GM19467 (cell line): ENCODE results near the gene POLA2.

Experiments
- ATAC-seq: cut with Tn5 transposase; IDR thresholded peaks from one replicate; pipeline ENCODE4 v1.9.1; 2021; ENCODE audit warnings: mild to moderate bottlenecking, moderate library complexity; ENCODE audit not compliant: unreplicated experiment

POLA2 gene

DNA sequence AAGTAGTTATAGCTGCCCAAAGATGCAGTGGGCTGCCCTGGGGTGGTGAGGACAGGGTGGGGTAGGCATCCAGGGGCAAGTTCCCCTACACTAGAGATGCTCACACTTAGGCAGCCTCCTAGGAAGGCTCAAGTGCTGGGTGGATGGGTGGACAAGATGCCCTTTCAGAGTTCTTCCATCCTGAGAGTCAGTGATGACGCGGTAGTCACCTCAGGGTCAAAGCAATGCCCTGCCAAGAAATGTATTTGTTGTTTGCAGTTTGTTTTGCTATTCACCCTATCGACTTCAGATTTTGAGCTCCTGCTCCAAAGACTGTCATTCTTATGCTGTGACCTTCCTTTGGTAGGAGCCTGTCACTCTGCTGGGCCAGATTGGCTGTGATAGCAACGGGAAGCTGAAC, 18.9 kb downstream of the POLA2 start:
- ATAC-seq, result no peak

DNA sequence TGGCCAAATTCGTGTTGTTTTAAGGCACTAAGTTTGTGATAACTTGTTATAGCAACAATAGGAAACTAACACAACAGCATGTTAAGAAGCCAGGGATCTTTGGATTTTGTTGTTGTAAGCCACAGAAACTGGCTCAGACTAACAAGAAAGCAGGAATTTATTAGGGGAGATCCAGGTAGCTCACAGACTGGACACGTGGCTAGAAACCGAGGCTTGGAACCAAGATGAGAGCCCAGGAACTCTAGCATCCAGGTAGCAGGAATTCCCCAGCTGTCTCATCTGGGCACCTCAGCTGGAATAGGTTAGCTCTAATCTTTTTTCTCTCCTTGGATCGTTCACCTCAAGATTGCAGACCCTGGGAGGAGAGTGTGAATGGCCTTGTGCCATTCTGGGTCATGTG, 24.9 kb downstream of the POLA2 start:
- ATAC-seq, result no peak

DNA sequence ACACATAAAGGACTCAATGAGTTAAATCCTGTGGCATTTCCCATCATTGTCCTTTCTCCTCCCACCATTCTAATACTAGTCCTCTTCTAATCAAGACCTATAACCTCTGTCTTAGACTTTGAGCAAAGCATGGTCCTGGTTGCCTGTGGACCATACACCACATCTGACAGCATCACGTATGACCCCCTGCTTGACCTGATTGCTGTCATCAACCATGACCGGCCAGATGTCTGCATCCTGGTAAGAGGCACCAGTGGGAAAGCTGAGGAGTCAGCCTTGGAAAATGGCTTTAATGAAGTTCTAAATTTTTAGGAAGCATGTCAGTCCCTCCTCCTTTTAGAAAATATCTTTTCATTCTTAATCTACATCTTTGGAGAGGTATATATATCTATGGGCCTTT, 25.8 kb downstream of the POLA2 start:
- no peak for ATAC-seq

DNA sequence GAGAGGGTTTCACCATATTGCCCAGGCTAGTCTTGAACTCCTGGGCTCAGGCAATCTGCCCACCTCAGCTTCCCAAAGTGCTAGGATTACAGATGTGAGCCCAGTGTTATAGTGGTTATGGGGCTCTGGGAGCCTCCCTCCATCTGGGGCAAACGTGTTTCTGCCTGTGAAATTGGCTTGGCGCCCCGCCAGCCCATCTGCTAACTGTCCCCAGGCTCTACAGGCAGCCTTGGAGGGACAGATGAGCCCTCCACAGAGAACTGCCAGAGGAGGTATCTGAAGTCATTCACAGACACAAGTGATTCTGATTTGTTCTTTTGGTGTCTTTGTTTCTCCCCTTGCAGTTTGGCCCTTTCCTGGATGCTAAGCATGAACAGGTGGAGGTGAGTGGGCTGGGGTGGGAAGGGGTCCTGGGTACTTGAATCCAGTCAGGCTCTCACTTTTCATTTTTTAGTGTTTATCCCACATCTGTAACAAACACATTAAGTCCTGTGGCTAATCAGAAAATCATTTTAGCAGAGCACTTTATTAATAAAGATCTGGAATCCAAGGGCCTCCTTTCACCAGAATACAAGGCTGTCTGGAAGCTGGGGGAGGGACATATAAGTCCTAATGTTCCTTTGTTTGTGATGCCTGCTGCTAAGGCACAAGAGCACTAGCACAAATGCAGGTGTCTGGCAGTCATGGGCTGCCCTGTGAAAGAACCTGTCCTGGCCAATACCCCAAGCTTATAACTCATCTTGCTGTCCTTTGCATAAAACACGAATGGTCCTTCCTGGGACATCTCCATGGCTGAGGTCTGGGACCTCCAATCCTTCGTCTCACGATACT, 27.2 kb downstream of the POLA2 start:
- no peak for ATAC-seq

DNA sequence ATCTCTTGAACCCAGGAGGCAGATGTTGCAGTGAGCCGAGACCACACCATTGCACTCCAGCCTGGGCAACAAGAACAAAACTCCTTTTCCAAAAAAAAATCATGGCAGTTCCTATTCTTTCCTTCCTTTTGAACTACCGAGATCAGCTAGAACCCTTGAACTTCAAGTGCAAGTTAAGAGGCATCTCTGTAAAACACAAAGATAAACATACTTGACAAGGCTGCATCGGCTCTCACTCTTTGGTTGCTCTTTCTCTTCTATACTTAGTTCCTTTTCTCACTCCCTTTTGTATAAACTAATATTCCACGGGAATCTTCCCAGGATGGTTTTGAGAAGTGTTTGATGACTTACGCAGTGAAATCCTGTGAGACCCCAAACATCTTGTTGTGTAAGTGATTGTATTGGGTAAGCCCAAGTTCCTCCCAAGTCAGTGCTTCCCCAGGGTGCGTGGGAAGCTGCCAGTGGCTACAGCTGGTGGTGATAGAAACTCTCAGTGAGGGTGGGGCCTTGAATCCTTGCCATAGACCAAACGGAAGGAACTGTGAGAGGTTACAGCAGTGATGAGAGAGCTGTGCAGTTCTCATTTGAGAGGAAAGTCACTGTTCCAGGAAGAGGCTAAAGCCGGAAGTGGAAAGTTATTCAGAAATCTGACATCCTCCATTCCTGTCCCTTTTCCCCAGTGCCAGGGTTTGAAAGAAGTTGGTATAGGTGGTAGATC, 28.8 kb downstream of the POLA2 start:
- ATAC-seq, result no peak

DNA sequence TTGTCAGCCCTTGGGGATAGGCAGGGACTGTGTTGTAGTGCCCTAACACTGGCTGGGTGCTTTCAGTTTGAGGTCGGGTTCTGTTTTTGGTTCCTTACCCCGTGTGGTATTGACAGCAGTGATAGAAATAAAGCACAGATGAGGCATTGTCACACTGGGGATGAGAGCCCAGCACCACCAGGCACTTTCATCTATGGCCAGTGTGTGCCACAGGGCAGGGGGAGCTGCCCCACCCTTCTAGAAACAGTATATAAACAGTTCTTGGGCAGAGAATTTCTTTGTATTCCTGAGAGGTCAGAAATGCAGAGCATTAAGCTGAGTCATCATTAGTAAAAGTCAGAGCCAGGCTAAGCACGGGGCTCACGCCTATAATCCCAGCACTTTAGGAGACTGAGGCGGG, 29.9 kb downstream of the POLA2 start:
- no peak for ATAC-seq

DNA sequence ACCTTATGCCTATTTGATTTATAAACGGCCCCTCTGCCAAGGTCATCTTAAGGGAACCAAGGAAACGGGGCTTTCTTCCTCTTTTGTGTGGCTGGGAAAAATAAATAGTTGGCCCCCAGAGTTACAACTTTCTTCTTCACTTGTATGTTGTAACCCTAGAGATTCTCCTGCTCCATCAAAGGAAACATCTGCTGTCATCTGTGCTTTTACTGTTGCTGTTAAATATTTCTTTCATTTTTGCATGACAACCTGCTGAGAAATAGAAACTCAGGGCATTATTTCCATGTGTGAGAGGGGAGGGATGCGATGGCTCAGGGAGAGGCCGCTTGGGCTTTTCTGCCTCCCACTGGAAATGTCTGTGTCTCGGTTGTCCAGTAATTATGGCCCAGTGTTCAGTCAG, 31.1 kb downstream of the POLA2 start:
- no peak for ATAC-seq

DNA sequence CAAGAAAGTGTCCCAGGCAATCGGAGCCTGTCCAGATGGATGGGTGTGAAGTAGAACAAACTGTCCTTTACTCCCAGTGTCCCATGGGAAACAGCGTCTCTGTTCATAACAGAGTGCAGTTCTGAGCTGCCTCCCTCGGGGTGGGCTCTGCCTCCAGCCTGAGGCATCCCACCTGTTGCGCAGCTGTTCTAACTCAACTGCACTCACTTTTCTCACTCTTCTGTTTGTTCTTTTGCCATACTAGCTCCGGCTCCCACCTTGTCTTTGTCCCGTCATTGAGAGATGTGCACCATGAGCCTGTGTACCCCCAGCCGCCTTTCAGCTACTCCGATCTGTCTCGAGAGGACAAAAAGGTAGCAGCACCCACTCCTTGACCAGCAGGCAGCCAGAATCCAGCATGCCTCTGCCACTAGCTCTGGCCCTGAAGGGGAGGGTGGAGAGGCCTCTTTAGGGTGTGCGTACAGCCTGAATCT, 32.2 kb downstream of the POLA2 start:
- no peak for ATAC-seq

DNA sequence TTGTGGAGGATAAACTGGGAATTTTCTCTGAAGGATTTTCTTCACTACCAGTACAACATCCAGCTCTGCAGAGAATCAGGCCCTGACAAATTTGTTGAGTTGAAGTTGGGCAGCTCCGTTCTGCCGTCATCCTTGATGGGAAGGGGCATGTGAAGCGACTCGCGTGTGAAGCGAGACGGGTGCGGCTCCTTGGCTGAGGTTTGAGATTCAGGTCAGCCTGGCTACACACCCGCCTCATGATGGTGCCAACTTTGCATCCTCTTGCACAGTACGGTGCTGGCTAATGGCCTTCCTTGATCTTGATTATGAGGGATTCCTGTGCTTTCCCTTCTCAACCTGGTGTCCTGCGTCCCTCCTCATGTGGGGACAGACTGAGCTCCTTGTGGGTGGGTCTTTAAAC, 33.2 kb downstream of the POLA2 start:
- no peak for ATAC-seq

DNA sequence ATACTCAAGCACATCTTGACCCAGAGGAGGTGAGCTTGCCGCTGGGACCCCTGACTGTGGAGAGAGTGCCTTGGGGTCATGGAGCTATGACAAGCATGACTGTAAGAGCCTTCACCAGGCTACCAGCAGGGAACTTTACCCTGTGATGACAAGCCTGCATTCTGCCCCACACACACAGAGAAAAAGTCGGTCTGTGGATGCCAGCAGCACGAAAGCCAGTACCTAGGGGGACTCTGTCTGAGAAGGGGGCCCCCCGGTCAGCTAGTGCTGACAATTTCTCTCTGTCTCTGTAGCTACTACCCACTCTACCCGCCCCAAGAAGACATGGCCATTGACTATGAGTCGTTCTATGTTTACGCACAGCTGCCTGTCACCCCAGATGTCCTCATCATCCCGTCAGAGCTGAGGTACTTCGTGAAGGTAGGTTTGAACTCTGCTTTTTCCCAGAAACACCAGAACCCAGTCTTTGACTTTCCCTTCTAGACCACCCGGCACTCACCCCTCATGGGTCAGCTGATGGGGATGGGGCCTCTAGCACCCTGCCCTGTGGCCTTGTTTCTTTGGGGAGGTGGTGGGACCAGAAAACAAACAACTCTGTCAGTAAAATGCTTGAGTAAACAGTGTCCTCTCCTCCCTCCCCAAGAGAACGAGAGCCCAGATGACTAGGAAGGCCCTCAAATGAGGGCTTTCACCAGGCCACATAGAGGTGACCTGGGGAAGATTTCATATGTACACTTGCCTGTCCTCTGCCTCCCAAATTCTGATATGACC, 34.0 kb downstream of the POLA2 start:
- no peak for ATAC-seq

DNA sequence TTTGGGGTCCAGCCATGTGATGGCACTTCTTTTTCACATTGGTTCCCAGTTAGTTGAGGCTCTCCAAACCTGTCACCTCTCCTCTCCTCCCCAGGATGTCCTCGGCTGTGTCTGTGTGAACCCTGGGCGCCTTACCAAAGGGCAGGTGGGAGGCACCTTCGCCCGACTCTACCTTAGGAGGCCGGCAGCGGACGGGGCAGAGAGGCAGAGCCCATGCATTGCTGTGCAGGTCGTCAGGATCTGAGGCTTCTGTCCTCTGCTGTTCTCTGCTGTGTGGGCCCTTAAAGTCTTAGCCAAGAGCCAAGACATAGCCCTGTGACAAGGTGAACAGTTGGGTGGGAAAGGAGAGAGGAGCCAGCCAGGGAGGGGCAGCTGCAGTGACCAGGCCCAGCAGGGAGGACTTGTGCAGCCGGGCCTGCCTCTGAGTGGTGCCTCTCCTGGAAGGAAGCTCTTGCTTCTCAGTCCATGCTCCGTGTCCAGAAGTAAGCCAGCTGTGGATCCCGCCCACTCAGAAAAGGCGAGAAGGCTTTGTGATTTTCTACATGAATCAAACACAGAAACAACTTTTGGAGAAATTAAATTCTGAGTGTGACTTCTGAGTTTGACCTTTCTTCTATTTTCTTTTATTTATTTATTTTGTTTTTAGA, 35.4 kb downstream of the POLA2 start:
- ATAC-seq, result no peak

DNA sequence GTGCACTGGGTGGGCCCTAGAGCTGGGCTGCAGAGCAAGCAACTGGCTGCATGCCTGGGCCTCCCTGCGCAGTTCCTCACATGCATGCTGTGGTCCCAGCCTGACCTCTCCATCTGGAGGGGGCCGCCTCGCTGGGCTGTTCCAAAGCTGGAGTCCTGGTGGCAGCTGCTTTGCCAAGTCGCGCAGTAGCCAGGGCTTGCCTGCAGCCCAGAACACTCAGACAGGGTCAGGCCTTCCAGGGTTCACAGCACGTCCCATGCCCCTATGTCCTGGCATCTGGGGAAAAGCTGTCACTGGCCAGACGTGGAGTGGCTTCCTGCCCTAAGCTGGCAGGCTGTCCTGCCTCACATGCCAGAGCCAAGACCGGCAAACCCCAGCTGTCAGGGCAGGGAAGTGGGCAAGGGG, 36.4 kb downstream of the POLA2 start:
- no peak for ATAC-seq

DNA sequence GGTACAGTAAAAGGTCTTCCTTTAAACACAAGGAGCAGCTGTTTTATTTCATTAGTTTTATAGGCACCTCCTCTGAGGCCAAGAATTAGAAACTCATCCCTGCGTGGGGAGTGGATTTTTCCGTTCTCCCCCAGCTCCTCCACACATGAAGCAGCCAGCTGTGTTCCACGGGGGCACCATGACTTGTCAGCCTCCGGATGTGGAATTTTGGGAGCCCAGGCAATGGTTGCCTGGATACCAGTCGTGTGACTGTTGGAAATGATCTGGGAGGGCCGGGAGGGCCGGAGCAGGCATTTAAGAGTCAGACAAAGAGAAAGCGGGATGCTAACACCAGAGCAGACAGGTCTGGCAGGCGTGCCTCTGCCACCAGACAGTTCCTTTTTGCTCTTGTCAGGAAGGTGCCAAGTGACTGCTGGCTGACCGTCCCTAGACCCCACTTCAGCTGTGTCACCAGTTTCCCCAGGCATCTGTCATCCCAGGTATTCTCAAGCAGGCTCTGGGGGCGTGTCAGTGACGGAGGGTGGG, 37.0 kb downstream of the POLA2 start:
- ATAC-seq, result no peak

DNA sequence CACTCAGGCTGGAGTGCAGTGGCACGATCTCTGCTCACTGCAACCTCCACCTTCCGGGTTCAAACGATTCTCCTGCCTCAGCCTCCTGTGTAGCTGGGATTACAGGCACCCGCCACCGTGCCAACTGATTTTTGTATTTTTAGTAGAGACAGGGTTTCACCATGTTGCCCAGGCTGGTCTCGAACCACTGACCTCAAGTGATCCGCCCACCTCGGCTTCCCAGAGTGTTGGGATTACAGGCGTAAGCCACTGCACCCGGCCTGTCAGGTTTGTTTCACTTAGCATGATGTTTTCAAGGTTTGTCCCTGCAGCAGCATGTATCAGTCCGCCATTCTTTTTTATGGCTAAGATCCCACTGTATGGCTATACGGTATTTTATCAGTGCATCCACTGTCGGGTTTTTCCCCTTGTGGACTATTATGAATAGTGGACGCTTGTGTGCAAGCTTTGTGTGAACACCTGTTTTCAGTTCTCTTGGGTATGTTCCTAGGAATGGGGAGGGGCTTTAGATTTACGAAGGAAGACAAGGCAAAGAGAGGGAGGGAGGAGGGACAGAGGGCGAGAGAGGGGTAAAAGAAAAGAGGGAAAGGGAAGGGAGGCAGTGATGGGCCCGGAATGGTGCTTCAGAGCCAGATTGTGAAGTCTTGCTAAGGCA, 39.0 kb downstream of the POLA2 start:
- ATAC-seq, result no peak

DNA sequence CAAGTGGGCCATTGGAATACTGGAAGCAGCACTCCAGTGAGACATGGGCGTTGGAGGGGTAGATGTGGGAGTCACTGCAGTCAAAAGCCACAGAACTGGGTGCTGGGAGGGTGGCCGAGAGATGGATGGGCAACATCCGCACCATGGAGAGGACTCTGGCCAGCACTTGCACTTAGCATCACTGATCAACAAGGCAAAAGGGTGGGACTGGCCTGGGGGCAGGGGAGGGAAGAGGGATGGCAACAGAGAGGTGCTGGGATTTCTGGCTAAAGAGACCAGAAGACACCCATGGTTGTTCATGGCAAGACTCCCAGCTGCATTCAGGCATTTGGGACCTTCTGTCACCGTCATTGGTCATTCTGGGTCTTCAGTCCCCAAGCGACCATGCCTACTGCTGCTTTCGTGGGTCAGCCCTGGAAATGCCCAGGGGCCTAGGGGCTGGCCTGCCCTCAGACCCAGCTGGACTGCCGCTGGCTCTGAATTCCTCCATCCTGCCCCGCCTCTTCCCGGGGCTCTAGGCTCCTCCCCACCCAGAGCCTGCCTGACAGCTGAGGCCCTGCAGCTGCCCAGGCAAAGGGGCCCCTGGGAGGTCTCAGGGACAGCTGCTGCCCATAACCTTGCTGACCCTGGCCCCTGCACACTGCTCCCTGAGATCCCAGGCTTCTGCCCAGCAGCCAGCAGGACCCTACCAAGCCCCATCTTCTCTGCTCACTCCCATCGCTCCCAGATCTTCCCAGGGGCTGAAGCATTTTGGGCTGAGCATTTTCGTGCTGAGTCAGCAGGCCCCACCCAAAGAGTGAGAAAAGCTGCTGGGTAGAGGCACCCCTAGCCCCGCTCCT, 39.9 kb downstream of the POLA2 start:
- ATAC-seq, result no peak

DNA sequence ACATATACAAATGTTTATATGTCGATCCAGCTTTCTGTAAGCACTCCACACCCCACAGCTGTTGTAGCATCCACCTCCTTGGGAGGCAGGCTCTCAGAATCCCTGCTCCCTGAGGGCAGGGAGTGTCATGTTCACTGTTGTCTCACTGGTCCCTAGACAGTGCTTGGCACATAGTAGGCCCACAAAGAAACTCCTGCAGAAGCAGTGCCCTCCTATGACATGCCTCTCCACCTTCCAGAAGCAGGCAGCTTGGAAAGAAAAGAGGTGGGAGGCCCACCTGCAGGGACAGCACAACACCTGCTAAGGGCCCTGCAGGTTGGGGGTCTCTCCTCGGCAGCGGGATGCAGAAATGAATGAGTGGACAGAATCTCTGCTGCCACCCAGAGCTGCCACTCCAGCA, 41.8 kb downstream of the POLA2 start:
- ATAC-seq, result no peak

DNA sequence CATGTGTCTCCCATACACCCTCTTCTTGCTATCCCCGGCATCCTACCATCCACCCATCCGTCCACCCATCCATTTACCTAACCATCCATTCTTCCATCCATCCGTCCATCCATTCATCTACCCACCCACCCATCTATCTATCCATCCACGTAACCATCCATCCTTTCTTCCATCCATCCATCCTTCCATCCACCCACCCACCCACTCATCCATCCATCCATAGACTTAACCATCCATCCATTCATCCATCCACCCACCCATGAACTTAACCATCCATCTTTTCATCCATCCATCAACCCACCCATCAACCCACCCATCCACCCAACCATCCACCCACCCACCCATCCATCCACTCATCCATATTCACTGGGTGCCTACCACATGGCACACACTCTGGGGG, 42.3 kb downstream of the POLA2 start:
- ATAC-seq, result no peak

DNA sequence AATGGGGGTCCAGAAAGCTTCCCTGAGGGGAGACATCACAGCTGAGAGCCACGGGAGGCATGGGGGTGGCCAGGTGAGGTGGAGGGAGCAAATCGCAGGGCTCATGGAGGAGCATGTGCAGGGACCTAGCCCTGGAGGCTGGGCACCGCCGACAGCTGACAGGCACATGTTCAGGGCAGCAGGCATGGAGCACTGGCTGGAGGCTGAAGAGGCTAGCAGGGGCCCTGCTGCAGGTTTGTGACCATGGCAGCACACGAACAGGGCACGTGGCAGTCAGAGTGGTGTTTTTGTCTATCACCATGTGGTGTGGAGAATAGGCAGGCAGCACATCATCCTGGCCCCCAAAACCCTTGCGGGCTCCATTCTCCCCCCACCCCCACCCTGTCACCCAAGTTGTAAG, 42.9 kb downstream of the POLA2 start:
- ATAC-seq, result no peak

DNA sequence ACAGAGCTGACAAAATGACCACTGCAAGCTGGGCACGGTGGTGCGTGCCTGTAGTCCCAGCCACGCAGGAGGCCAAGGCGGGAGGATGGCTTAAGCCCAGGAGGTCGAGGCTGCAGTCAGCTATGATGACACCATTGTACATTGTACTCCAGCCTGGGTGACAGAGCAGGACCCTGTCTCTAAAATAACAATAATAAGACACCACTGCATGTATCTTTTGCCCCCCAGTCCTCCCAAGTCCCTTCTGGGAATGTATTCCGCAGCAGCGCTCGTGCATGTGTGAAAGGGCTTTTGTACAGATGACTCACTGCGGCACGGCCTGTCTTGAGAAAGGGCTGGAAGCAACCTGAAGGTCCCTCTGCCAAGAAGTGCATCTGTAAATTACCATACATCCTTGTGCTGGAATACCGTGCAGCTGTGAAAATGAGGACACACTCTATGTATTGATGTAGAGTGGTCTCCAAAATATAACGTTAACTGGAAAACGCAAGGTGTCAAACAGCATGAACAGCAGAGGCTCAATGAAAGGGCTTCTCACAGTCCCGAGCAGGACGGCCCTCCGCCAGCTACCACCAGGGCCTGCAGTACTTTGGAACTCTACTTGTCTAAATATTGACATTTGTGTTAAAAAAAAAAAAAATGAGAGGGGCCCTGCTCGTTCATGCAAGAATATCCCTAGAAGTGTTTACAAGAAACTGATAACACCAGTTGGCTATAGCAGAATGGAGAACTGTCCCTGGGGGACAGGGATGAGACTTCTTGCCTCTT, 43.9 kb downstream of the POLA2 start:
- no peak for ATAC-seq
